Measurements from ENCODE around the gene TGM4.

TGM4 gene

DNA sequence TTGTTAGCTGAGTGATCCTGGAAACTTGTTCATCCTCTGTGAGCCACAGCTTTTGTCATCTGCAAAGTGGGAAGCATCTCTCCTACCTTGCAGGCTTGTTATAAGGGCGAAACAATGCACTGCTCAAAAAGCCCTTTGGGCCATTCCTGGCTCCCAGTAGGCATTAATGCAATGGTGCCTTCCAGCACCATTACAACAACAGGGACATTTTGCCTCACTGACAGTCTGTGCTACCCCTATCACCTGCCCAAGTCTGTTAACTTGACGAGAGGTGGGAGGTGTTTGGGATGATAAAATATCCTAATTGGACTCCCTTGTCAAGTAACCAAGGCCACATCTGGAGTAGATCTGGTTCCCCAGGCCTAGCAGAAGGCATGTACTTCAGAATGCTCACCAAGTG, 57.4 kb downstream of the TGM4 start:
- Histone ChIP-seq H3K36me3 (ENCODE audit: insufficient read depth) (no peaks in the 10 kb centered on the region), H3K79me2 (ENCODE audit: insufficient read depth, low read depth) (no peaks in the 10 kb centered on the region), H2AFZ (ENCODE audit: low read depth) (no peak overlapping the region), H3K27me3 (ENCODE audit: insufficient read depth, low read depth) (no peaks in the 10 kb centered on the region), H4K20me1 (ENCODE audit: insufficient read depth) (no peaks in the 10 kb centered on the region), H3K9ac (no peak overlapping the region), H3K4me3 (IDR thresholded peaks at IDR 0.05; ENCODE audit: insufficient read depth, low read depth, low read length) (no peak overlapping the region), H3K27ac (no peak overlapping the region), H3K4me2 (no peak overlapping the region), H3K4me1 (ENCODE audit: low read depth, poor library complexity, severe bottlenecking) (no peaks in the 10 kb centered on the region)
- TF ChIP-seq, protein P1, sequence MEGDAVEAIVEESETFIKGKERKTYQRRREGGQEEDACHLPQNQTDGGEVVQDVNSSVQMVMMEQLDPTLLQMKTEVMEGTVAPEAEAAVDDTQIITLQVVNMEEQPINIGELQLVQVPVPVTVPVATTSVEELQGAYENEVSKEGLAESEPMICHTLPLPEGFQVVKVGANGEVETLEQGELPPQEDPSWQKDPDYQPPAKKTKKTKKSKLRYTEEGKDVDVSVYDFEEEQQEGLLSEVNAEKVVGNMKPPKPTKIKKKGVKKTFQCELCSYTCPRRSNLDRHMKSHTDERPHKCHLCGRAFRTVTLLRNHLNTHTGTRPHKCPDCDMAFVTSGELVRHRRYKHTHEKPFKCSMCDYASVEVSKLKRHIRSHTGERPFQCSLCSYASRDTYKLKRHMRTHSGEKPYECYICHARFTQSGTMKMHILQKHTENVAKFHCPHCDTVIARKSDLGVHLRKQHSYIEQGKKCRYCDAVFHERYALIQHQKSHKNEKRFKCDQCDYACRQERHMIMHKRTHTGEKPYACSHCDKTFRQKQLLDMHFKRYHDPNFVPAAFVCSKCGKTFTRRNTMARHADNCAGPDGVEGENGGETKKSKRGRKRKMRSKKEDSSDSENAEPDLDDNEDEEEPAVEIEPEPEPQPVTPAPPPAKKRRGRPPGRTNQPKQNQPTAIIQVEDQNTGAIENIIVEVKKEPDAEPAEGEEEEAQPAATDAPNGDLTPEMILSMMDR (conservative IDR thresholded peaks at IDR 0.05; ENCODE audit: low read depth, low read length) = no peak

DNA sequence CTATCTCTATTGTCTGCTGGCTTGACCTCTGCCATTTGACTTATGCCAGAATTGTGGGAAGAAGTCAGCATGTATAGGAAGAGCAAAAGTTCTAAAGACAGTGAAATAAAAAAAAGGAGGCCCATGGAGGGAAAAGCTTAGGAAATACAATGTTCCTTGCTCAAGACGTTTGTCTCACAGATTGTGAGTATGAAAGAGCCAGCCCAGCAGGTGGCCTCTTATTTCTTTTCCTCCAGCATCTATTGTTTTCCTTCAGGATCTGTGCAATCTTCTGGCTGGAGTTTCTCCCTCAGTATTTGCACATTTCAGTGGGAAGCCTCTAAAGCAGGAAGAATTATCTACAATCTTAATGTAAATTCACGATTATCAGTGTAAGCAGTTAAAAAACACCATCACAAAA, 57.9 kb downstream of the TGM4 start:
- Histone ChIP-seq H3K4me1 (ENCODE audit: low read depth, poor library complexity, severe bottlenecking) (no peaks in the 10 kb centered on the region), H3K4me2 (no peak overlapping the region), H4K20me1 (ENCODE audit: insufficient read depth) (no peaks in the 10 kb centered on the region), H3K27ac (no peak overlapping the region), H3K4me3 (IDR thresholded peaks at IDR 0.05; ENCODE audit: insufficient read depth, low read depth, low read length) (no peak overlapping the region), H3K27me3 (ENCODE audit: insufficient read depth, low read depth) (no peaks in the 10 kb centered on the region), H2AFZ (ENCODE audit: low read depth) (no peak overlapping the region), H3K79me2 (ENCODE audit: insufficient read depth, low read depth) (no peaks in the 10 kb centered on the region), H3K9ac (no peak overlapping the region), H3K36me3 (ENCODE audit: insufficient read depth) (no peaks in the 10 kb centered on the region)
- TF ChIP-seq, protein P1 (conservative IDR thresholded peaks at IDR 0.05; ENCODE audit: low read depth, low read length) = no peak

DNA sequence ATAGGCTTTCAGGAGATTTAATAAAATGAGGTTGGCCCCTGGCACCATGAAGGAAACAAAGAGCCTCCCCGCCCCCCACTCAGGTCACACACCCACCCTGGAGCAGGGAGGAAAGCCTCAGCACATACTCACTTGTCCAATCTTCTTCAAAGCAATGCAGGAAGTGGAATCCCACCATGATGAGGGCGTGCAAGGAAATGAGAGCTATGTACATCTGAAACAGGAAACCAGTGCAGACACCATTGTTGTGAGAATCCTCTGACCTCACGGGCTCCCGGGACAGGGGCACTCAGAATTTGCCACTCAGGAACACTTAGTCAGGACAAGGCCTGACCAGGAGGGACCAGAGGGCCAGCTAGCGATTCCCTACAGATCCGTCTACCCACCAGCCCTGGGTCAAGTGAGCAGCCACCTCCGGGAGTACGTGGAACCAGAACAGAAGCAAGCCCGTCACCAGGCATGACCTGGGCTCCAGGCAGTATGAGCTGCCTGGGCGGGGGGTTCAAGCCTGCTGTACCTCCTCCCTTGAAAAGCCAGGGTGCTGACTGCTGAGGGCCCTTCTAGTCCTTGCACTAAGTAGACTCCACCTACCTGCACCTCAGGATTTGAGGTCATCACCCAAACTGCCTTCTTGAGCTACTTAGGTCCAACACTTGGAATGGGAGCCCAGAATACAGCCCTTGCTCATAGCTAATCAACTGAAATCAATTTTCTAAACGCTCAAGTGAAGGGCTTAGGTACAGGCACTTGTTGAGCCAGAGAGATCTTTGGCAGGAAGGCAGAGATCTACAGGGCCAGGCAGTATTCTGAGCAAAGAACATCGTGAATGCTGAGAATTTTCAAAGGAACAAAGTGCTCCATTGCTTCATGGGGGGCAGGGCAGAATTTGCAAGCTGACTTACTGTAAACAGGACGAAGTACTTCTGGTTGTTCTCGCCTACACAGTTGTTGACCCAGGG, 58.9 kb downstream of the TGM4 start:
- Histone ChIP-seq H3K27me3 (ENCODE audit: insufficient read depth, low read depth) (no peaks in the 10 kb centered on the region), H2AFZ (ENCODE audit: low read depth) (no peak overlapping the region), H3K9ac (no peak overlapping the region), H4K20me1 (ENCODE audit: insufficient read depth) (no peaks in the 10 kb centered on the region), H3K4me2 (no peak overlapping the region), H3K79me2 (ENCODE audit: insufficient read depth, low read depth) (no peaks in the 10 kb centered on the region), H3K4me1 (ENCODE audit: low read depth, poor library complexity, severe bottlenecking) (no peaks in the 10 kb centered on the region), H3K36me3 (ENCODE audit: insufficient read depth) (no peaks in the 10 kb centered on the region), H3K4me3 (IDR thresholded peaks at IDR 0.05; ENCODE audit: insufficient read depth, low read depth, low read length) (no peak overlapping the region), H3K27ac (no peak overlapping the region)
- TF ChIP-seq, protein P1 (conservative IDR thresholded peaks at IDR 0.05; ENCODE audit: low read depth, low read length) = no peak

DNA sequence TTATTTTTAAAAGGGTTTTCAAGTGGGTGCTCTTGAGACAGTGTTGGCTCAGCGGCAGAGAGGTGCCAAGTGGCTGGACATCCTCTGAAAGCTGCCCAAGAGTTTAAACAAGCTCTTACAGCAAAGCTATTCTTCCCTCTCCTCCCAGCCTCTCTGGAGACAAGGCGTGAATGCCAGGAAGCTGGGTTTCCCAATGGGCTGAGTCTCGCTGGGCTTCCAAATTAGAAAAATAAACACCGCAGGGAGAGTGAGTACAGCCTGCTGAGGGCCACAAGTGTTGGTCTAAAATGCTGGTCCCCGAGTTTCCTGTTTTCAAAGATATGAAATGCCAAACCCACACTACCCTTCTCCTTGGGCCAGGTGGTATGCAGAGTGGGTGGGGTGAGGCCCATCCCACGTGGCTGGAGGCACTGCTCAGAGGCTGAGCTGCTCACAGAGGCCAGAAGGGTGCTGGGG, 65.2 kb downstream of the TGM4 start:
- Histone ChIP-seq H3K27ac (no peak overlapping the region), H3K79me2 (ENCODE audit: insufficient read depth, low read depth) (no peaks in the 10 kb centered on the region), H3K4me1 (ENCODE audit: low read depth, poor library complexity, severe bottlenecking) (no peaks in the 10 kb centered on the region), H3K4me2 (no peak overlapping the region), H3K9ac (no peak overlapping the region), H2AFZ (ENCODE audit: low read depth) (no peak overlapping the region), H3K36me3 (ENCODE audit: insufficient read depth) (no peaks in the 10 kb centered on the region), H4K20me1 (ENCODE audit: insufficient read depth) (no peaks in the 10 kb centered on the region), H3K27me3 (ENCODE audit: insufficient read depth, low read depth) (no peaks in the 10 kb centered on the region), H3K4me3 (IDR thresholded peaks at IDR 0.05; ENCODE audit: insufficient read depth, low read depth, low read length) (no peak overlapping the region)
- TF ChIP-seq, protein P1 (conservative IDR thresholded peaks at IDR 0.05; ENCODE audit: low read depth, low read length) = no peak
